ENCODE measurements around the gene MYO1C.
A peak's percentile ranks its signal among the peaks of the same experiment; 100 is the strongest.

The MYO1C gene

GRCh38 chr17:1505586-1505985 is 13.1 kb upstream of the MYO1C start:
- DNase-seq, result no peak

- DNase-seq, result no peak
These were observed 12.4 kb upstream of the MYO1C start for GRCh38 chr17:1504866-1505265.

GRCh38 chr17:1503699-1504098 is 11.2 kb upstream of the MYO1C start:
- no peak for DNase-seq

- no peak for DNase-seq
These were observed 6.4 kb upstream of the MYO1C start for GRCh38 chr17:1498869-1499268.

GRCh38 chr17:1498233-1498632 is 5.7 kb upstream of the MYO1C start:
- no peak for DNase-seq

GRCh38 chr17:1497831-1498230 is 5.3 kb upstream of the MYO1C start:
- DNase-seq, result no peak

- DNase-seq, result no peak
These were observed 4.4 kb upstream of the MYO1C start for GRCh38 chr17:1496869-1497268.

GRCh38 chr17:1495265-1495989 is 2.9 kb upstream of the MYO1C start:
- no peak for DNase-seq

GRCh38 chr17:1494736-1495253 is 2.3 kb upstream of the MYO1C start:
- DNase-seq, result no peak

GRCh38 chr17:1494203-1494602 is 1.7 kb upstream of the MYO1C start:
- no peak for DNase-seq

GRCh38 chr17:1493291-1493980 is 950 bp upstream of the MYO1C start:
- DNase-seq, result no peak

- no peak for DNase-seq
These were observed 840 bp downstream of the MYO1C start for GRCh38 chr17:1491443-1492248.

GRCh38 chr17:1490643-1491442 is 1.6 kb downstream of the MYO1C start:
- DNase-seq, result no peak

GRCh38 chr17:1488826-1489270 is 3.6 kb downstream of the MYO1C start:
- no peak for DNase-seq

- DNase-seq, result peak in 1 of 2 experiments; percentile 22
These were observed 4.3 kb downstream of the MYO1C start for GRCh38 chr17:1487939-1488825.

GRCh38 chr17:1486802-1487695 is 5.4 kb downstream of the MYO1C start:
- no peak for DNase-seq

GRCh38 chr17:1485423-1486376 is 6.8 kb downstream of the MYO1C start:
- DNase-seq, result no peak

GRCh38 chr17:1484676-1485422 is 7.6 kb downstream of the MYO1C start:
- no peak for DNase-seq
